SK-N-SH (cell line): Measurements from ENCODE around the gene GPR39.

Source experiments
- CTCF ChIP-seq: fragments of 200-600 bp; sonication (generic); IDR thresholded peaks from 2 replicates; pipeline ENCODE4 v1.6.1; 2017; ENCODE audit warnings: antibody characterized with exemption, mild to moderate bottlenecking, moderate library complexity
- MAX ChIP-seq: IDR thresholded peaks from 2 replicates; pipeline ENCODE4 v1.4.0; 2012; ENCODE audit warnings: low read depth
- MXI1 ChIP-seq: IDR thresholded peaks from 2 replicates; pipeline ENCODE4 v1.6.1; 2012; ENCODE audit warnings: mild to moderate bottlenecking, low read depth, low read length, improper control_type of control experiment
- REST ChIP-seq: IDR thresholded peaks from 2 replicates; pipeline ENCODE4 v1.6.1; 2012; ENCODE audit warnings: mild to moderate bottlenecking, low read depth, low read length, moderate library complexity
- TAF1 ChIP-seq: IDR thresholded peaks from 2 replicates; pipeline ENCODE4 v1.6.1; 2012; ENCODE audit warnings: low read depth, mild to moderate bottlenecking, low read length, moderate library complexity, borderline replicate concordance
- USF1 ChIP-seq: IDR thresholded peaks from 2 replicates; pipeline ENCODE4 v1.4.0; 2012; ENCODE audit warnings: low read depth, borderline replicate concordance

- no peak for TF ChIP-seq USF1
- TF ChIP-seq CTCF: no peak
- no peak for TF ChIP-seq MAX
- TF ChIP-seq TAF1: no peak
- TF ChIP-seq REST: no peak
- no peak for TF ChIP-seq MXI1
Observed at GRCh38 chr2:132430895-132431294, 14.3 kb downstream of the GPR39 start.
